Motor neuron (in vitro differentiated cells): Measurements from ENCODE around the gene PLIN5. TPM values are rescaled to one million over a fixed set of nuclear protein-coding genes. Genes with fewer than 3 reads are reported as not detected.

Source experiments
- ATAC-seq, 8 experiments: fragments of 200-7000 bp; cut with Tn5 transposase; replicated peaks in 6 of 8; 2 replicates each; pipeline ENCODE4 v1.8.0; 2021; ENCODE audit warnings: mild to moderate bottlenecking in 8 of 8, moderate library complexity in 8 of 8
- H3K27ac ChIP-seq, 2 donors: fragments of 250-450 bp; sonication (Bioruptor Pico); 2 replicates each; pipeline ENCODE4 v1.9.0; 2021; ENCODE audit warnings: antibody characterized with exemption in 2 of 2, mild to moderate bottlenecking in 2 of 2, moderate library complexity in 1 of 2
- H3K4me1 ChIP-seq, 2 donors: fragments of 250-450 bp; sonication (Bioruptor Pico); replicated peaks in 1 of 2; 2 replicates each; pipeline ENCODE4 v1.6.1; 2021; ENCODE audit warnings: antibody characterized with exemption in 2 of 2, mild to moderate bottlenecking in 2 of 2, moderate library complexity in 1 of 2
- H3K4me3 ChIP-seq, 5 donors: fragments of 250-450 bp; sonication (Bioruptor Pico); 2 replicates each; pipeline ENCODE4 v1.9.0; 2021; ENCODE audit warnings: antibody characterized with exemption in 5 of 5, mild to moderate bottlenecking in 5 of 5, moderate library complexity in 4 of 5
- WGBS, 10 experiments: fragments of 450-650 bp; shearing (Covaris generic); methylation state at CpG; one replicate each; pipeline ENCODE4 v1.0.0; 2022; 5-methylcytosine and 5-hydroxymethylcytosine counted together
- in situ Hi-C, 9 experiments: fragments of 400-800 bp; cut with MboI; loops; one replicate each; pipeline ENCODE4 v1.15.0; 2021; ENCODE audit warnings: low sequenced_read_pairs in 9 of 9, low pct_unique_long_range_greater_than_20kb in 2 of 9; ENCODE audit not compliant: unreplicated experiment in 9 of 9
- total RNA-seq, 8 experiments: library from RNA; unstranded; fragments of 300-600 nt; gene quantifications; 2 replicates each; pipeline versions ENCODE4 v1.2.3 to v1.2.4, GENCODE V29; 2022

Gene PLIN5
- total RNA-seq, 8 experiments from 2014 or later: 0.36 to 2.6 (median 0.64) TPM

DNA sequence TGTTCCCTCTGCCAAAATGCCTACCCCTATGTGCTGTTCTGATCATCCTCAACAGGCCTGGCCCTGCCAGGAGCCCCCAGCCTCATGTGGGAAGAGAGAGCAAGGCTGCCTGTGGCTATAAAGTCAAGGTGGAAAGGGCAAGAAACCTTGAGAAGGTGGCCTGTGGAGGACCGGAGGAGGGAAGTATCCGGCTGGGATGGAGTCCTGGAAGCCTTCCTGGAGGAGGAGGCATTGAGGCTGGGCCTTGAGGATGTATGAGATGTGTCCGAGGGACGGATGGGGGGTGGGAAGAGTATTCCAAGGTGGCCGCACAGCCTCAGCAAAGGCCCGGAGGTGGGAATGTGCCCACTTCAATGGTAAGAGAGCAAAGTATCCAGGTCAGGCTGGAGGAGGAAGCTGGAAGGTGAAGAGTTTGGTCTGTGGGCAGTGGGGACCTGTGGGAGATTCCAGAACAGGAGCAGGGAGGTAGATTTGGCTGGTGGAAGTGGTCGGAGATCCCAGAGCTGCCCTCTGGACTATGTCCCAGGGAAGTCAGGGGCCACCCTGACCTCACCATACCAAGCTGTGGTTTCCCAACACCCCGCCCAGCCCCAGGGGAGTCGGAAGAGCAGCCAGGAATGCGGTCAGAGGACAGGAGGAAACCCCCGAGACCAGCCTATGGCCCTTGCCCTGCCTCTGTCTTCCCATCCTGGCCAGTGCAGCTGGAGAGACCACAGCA, 13.7 kb downstream of the PLIN5 start:
- H3K4me1 ChIP-seq: no peaks in the 10 kb centered on the region
- peak in 1 of 8 experiments; percentile 25 for ATAC-seq
- 36 to 87% (median 79%) methylated on average over 3 to 6 of the region's 11 CpGs; no CpG with 5 or more reads in 2 of the 10 experiments for WGBS, 10 experiments
- in situ Hi-C loops: no loop called here
- H3K27ac ChIP-seq: no peak overlapping the region
- no peak overlapping the region for H3K4me3 ChIP-seq

- H3K4me3 ChIP-seq: no peak overlapping the region
- H3K27ac ChIP-seq: no peak overlapping the region
- in situ Hi-C loops: no loop called here
- WGBS, 10 experiments: 17 to 100% (median 60%) methylated on average over 1 to 7 of the region's 9 CpGs; no CpG with 5 or more reads in 3 of the 10 experiments
- ATAC-seq: peak in 5 of 8 experiments; percentile 21 to 46 (median 31)
- H3K4me1 ChIP-seq: no peaks in the 10 kb centered on the region
Measured at GRCh38 chr19:4519521-4520277, 15.3 kb downstream of the PLIN5 start.

- no peak for ATAC-seq
- 90 to 100% (median 95%) methylated on average over 1 to 4 of the region's 6 CpGs; no CpG with 5 or more reads in 7 of the 10 experiments for WGBS, 10 experiments
- no peaks in the 10 kb centered on the region for H3K4me1 ChIP-seq
- no peak overlapping the region for H3K27ac ChIP-seq
- H3K4me3 ChIP-seq: no peak overlapping the region
- in situ Hi-C loops: no loop called here
Measured at GRCh38 chr19:4519172-4519496, 15.9 kb downstream of the PLIN5 start.

DNA sequence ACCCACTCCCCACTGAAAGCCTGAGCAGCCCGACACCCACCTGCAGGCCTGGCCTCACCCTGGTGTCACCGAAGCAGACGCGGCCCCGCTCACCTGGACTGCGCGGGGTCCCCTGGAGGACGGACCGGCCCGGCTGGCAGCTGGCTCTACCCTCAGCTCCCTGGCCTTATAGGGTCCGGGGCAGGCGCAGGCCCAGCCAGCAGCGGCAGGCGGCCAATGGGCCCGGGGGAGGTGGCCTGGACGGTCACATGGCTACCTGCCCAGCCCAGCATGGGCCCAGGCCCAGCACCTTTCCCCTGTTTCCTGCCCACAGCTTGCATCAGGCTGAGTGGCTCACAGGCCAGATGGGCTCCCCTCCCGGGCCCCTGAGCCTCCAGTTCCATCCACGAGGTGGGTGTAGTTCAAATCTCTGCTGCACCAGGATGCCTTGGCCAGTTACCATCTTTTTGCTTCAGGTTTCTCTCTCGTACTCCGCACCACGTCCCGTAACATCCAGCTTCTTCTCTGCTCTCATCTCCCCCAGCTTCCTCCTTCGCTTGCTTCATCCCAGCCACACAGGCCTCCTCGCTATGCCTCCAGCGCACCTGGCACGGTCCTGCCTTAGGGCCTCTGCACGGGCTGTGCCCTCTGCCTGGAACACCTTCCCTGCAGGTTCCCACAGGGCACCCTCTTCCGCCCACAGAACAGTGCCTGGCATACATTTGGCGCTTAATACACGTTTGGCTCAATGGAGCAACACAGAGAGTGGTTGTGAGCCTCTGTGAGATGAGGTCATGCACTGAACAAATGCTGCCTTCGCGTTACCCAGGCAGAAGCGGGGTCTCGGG, 16.5 kb downstream of the PLIN5 start, which contains the start of gene PLIN4:
Gene PLIN4, minus strand, starts transcription at position 142 of the 827 bp plus-strand sequence. CDS start 214 bp downstream, outside the sequence.
- H3K4me1 ChIP-seq: no peaks in the 10 kb centered on the region
- in situ Hi-C loops: no loop called here
- no peak within 1 kb of the TSS for H3K4me3 ChIP-seq
- no peak within 1 kb of the TSS for H3K27ac ChIP-seq
- ATAC-seq: peak; percentile 9 to 58 (median 41)
- 50 to 100% (median 89%) methylated on average over 1 to 7 of the region's 34 CpGs; no CpG with 5 or more reads in 4 of the 10 experiments for WGBS, 10 experiments

DNA sequence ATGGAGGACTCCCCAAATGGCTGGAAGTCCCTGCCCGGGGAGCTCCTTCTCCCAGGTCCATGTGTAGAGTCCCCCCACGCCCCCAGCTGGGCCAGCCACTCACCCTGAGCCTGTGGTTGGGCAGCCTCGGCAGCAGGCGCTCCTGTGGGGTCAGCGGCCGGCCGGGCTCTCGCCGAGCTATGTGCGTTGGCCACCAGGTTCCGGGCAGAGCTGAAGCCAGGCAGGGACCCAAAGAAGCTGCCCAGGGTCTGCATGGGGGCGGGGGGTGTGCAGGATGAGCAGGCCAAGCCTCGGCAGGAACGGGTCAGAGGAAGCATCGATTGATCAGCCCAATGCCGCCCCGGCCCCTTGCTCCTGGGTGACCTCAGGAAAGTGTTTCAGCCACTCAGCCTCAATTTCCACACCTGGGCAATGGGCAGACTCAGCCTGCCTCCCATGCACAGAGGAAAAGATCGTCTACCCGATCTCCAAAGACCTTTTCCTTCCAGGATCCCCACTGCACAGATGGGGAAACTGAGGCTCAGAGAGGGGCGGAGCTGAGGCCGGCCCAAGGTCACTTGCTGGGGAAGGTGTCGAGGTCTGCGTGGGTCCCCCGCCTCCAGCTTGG, 17.5 kb downstream of the PLIN5 start:
- H3K27ac ChIP-seq: no peak overlapping the region
- no peak overlapping the region for H3K4me3 ChIP-seq
- in situ Hi-C loops: no loop called here
- peak in 1 of 8 experiments; percentile 3 for ATAC-seq
- 48 to 87% (median 70%) methylated on average over 2 to 7 of the region's 24 CpGs; no CpG with 5 or more reads in 7 of the 10 experiments for WGBS, 10 experiments
- H3K4me1 ChIP-seq: no peaks in the 10 kb centered on the region

DNA sequence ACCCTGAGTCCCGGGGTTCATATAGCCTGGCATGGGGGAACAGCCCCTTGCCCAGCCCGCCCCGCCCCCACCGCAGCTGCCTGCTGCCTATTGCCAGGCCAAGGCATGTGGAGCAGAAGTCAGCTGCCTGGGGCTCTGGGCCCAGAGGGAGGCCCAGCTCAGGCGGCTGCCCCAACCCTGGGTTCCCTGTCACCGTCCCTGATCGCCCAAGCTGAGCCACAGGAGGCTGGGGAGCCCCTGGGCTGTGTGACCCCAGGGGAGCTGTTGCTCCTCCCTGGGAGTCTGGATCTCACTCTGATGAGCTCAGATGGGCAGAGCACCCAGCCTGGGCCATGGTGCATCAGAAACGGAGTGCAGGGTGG, 18.1 kb downstream of the PLIN5 start:
- in situ Hi-C loops: no loop called here
- Histone ChIP-seq H3K27ac (no peak overlapping the region), H3K4me3 (no peak overlapping the region), H3K4me1 (no peaks in the 10 kb centered on the region)
- peak in 6 of 8 experiments; percentile 20 to 32 (median 28) for ATAC-seq
- 54% methylated on average over 5 of the region's 8 CpGs; no CpG with 5 or more reads in 9 of the 10 experiments for WGBS, 10 experiments

DNA sequence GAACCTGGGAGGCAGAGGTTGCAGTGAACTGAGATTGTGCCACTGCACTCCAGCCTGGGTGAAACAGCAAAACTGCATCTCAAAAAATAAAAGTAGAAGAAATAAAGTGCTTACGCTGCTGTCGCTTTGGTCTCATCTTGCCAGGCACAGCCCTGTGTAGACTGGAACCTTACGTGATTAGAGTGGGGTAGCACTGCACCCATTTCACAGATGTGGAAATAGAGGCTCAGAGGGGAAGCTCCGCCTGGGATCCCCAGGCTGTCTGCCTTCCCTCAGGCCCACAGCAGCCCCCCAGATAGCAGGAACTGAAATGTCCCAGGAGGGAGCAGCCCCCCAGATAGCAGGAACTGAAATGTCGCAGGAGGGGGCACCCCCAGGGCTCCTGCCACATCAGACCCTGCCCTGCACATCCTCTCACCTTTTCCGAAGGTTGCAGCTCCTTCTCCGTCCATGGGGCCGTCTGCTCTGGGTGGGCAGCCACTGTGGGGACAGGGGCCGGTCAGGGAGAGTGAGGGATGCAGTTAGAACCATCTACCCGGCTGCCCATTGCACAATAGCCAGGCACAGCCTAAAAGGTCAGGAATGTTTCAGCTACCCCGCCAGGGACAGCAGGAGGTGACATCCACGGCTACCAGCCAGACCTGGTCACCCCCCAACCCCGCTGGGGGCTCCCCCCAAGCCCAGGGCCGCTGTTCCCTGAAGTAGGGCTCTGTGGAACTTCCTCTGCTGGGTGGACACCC, 18.7 kb downstream of the PLIN5 start:
- no peaks in the 10 kb centered on the region for H3K4me1 ChIP-seq
- in situ Hi-C loops: no loop called here
- peak in 2 of 8 experiments; percentile 6 to 8 for ATAC-seq
- no peak overlapping the region for H3K4me3 ChIP-seq
- 47 to 100% (median 68%) methylated on average over 1 to 3 of the region's 14 CpGs; no CpG with 5 or more reads in 2 of the 10 experiments for WGBS, 10 experiments
- no peak overlapping the region for H3K27ac ChIP-seq

DNA sequence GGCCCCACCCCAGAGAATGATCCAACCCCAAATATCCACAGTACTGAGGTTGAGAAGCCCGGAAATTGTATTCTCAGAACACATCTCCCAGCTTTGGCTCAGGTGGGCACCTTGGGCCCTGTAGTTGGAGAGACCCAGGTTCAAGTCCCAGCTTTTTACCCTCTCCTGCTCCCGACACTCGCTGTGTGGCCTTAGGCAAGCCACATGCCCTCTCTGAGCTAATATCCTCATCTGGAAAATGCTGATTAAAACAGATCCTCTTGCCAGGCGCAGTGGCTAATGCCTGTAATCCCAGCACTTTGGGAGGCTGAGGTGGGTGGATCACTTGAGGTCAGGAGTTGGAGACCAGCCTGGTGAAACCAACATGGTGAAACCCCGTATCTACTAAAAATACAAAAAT, 19.3 kb downstream of the PLIN5 start:
- H3K4me3 ChIP-seq: no peak overlapping the region
- WGBS, 10 experiments: 0 to 100% (median 80%) methylated on average over 1 to 4 of the region's 5 CpGs; no CpG with 5 or more reads in 3 of the 10 experiments
- in situ Hi-C loops: no loop called here

GRCh38 chr19:4513248-4513647, 21.8 kb downstream of the PLIN5 start:
- no peak for ATAC-seq
- Histone ChIP-seq H3K4me1 (no peaks in the 10 kb centered on the region), H3K27ac (no peak overlapping the region), H3K4me3 (no peak overlapping the region)
- in situ Hi-C loops: no loop called here
- 80% methylated on average over 1 of the region's 17 CpGs; no CpG with 5 or more reads in 9 of the 10 experiments for WGBS, 10 experiments

More for the DNA sequence above, 19.3 kb downstream of the PLIN5 start:
- no peak overlapping the region for H3K27ac ChIP-seq
- no peak for ATAC-seq
- no peaks in the 10 kb centered on the region for H3K4me1 ChIP-seq

- Histone ChIP-seq H3K4me3 (no peak overlapping the region), H3K4me1 (no peaks in the 10 kb centered on the region), H3K27ac (no peak overlapping the region)
- in situ Hi-C loops: no loop called here
- no peak for ATAC-seq
- WGBS, 10 experiments: 56 to 100% (median 90%) methylated on average over 1 to 5 of the region's 17 CpGs; no CpG with 5 or more reads in 6 of the 10 experiments
Measured at GRCh38 chr19:4512070-4512469, 23.0 kb downstream of the PLIN5 start.

DNA sequence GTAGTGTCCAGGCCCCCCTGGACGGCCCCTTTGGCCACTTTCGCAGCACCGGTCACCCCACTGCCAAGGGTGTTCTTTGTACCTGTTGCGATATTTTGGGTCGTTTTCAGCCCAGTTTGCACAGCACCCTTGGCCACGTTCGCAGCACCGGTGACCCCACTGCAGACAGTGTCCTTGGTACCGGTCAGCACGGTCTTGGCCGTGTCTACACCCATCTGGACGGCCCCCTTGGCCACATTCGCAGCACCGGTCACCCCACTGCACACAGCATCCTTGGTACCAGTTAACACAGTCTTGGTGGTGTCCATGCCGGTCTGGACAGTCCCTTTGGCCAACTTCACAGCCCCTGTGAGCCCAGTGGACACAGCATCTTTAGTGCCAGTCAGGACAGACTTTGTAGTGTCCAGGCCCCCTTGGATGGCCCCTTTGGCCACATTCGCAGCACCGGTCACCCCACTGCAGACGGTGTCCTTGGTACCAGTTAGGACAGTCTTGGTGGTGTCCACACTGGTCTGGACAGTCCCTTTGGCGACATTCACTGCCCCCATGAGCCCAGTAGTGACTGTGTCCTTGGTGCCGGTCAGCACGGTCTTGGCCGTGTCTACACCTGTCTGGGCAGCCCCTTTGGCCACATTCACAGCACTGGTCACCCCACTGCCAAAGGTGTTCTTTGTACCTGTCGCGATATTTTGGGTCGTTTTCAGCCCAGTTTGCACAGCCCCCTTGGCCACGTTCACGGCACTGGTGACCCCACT, 23.5 kb downstream of the PLIN5 start:
- H3K4me3 ChIP-seq: no peak overlapping the region
- 71 to 100% (median 93%) methylated on average over 2 to 6 of the region's 27 CpGs; no CpG with 5 or more reads in 3 of the 10 experiments for WGBS, 10 experiments
- ATAC-seq: peak in 3 of 8 experiments; percentile 19 to 23 (median 19)
- in situ Hi-C loops: no loop called here
- no peak overlapping the region for H3K27ac ChIP-seq
- no peaks in the 10 kb centered on the region for H3K4me1 ChIP-seq
